ENCODE data around the gene SLC36A1. TPM values are rescaled to one million over a fixed set of nuclear protein-coding genes. Genes with fewer than 3 reads are reported as not detected.

SLC36A1 gene
- total and polyA plus RNA-seq, 2 donors (not counting 3 experiments of a cell fraction or from before 2014, with no cell fraction given), result 11.8 to 14.5 TPM

GRCh38 chr5:151509836-151510235 is 62.4 kb downstream of the SLC36A1 start:
- TF ChIP-seq GATA2 (IDR thresholded peaks at IDR 0.05; ENCODE audit: insufficient read depth, insufficient read length, low read depth, low read length) (no peak), MYC (IDR thresholded peaks at IDR 0.05; ENCODE audit: low read depth, low read length) (no peak), JUN (IDR thresholded peaks at IDR 0.05; ENCODE audit: borderline replicate concordance, insufficient read depth, insufficient read length, low read depth) (no peak), POLR2AphosphoS5 (IDR thresholded peaks at IDR 0.05; ENCODE audit: insufficient read depth, low read depth, low read length) (no peak), FOS (IDR thresholded peaks at IDR 0.05; ENCODE audit: borderline replicate concordance, insufficient read depth, low read length) (no peak), EZH2 (IDR thresholded peaks at IDR 0.05; ENCODE audit: borderline replicate concordance, low read depth, low read length, severe bottlenecking) (no peak), CTCF (IDR thresholded peaks at IDR 0.05; ENCODE audit: extremely low read depth in 1 of 2, insufficient read depth in 1 of 2, low read depth in 1 of 2, low read length in 2 of 2) (no peak), POLR2A (IDR thresholded peaks at IDR 0.05; ENCODE audit: low read depth, low read length) (no peak)
- TF ChIP-seq, protein P1, sequence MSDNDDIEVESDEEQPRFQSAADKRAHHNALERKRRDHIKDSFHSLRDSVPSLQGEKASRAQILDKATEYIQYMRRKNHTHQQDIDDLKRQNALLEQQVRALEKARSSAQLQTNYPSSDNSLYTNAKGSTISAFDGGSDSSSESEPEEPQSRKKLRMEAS (IDR thresholded peaks at IDR 0.05; ENCODE audit: insufficient read depth, insufficient read length), result no peak
- CTCF ChIA-PET, result interaction anchor here (1.6 to 2.8 kb wide), 3 partner anchors 14 to 142 kb away, joined by 5 to 14 read pairs (median 10); partner anchors contain the start of gene SLC36A1

More at GRCh38 chr5:151509836-151510235, 62.4 kb downstream of the SLC36A1 start:
- H3K27ac ChIP-seq (ENCODE audit: insufficient read depth, low read depth, low read length), result no peak overlapping the region
- no peaks in the 10 kb centered on the region for H3K9me3 ChIP-seq (replicated peaks; ENCODE audit: control insufficient read depth, insufficient read depth, low read length)
- H3K9ac ChIP-seq (replicated peaks; ENCODE audit: extremely low read depth, insufficient read depth, low read length), result no peak overlapping the region
- FAIRE-seq (no peak), DNase-seq (ENCODE audit: low read depth, low spot score) (no peak)
- no peak overlapping the region for H2AFZ ChIP-seq (ENCODE audit: low read depth, low read length)
- no peaks in the 10 kb centered on the region for H4K20me1 ChIP-seq (replicated peaks; ENCODE audit: control insufficient read depth, extremely low read depth, insufficient read depth, low read length)
- no peak overlapping the region for H3K4me3 ChIP-seq (replicated peaks in 1 of 3; ENCODE audit: insufficient read depth in 1 of 3, low read depth in 1 of 3, low read length in 3 of 3)
- H3K36me3 ChIP-seq (ENCODE audit: control insufficient read depth in 2 of 2, extremely low read depth in 1 of 2, insufficient read depth in 2 of 2, low read length in 2 of 2), result no peaks in the 10 kb centered on the region
- H3K4me1 ChIP-seq (ENCODE audit: control insufficient read depth, extremely low read depth, insufficient read depth, low read length), result peaks cover 7% of the 10 kb centered on the region
- no peaks in the 10 kb centered on the region for H3K27me3 ChIP-seq (ENCODE audit: control insufficient read depth in 2 of 2, insufficient read depth in 2 of 2, low read length in 2 of 2)
- no peak overlapping the region for H3K4me2 ChIP-seq (ENCODE audit: insufficient read depth, low read length)
- no TSS peak for BruUV-seq (replicated peaks)
- intact Hi-C loops (cut with micrococcal nuclease), result loop anchor here (10.0 kb wide), 1 partner anchor 195 kb away; no protein-coding TSS in a partner anchor
- dilution Hi-C loops (cut with MboI; ENCODE audit: extremely low pct_ligation_motif_present, low sequenced_read_pairs), result no loop called here
- no peaks in the 10 kb centered on the region for H3K79me2 ChIP-seq (ENCODE audit: control insufficient read depth, insufficient read depth, low read length)
- POLR2A ChIA-PET, result no interaction called here
- no peaks in the 10 kb centered on the region for H3K9me1 ChIP-seq (replicated peaks; ENCODE audit: control insufficient read depth, extremely low read depth, insufficient read depth, low read length)

All from endothelial cell of umbilical vein (primary cell).